ENCODE measurements around the gene EVL.
"Not testable (repeated sequence)": the region's sequence is repeated elsewhere in the genome, so short reads cannot be mapped to it uniquely, and the experiment has no call there.

The EVL gene

DNA sequence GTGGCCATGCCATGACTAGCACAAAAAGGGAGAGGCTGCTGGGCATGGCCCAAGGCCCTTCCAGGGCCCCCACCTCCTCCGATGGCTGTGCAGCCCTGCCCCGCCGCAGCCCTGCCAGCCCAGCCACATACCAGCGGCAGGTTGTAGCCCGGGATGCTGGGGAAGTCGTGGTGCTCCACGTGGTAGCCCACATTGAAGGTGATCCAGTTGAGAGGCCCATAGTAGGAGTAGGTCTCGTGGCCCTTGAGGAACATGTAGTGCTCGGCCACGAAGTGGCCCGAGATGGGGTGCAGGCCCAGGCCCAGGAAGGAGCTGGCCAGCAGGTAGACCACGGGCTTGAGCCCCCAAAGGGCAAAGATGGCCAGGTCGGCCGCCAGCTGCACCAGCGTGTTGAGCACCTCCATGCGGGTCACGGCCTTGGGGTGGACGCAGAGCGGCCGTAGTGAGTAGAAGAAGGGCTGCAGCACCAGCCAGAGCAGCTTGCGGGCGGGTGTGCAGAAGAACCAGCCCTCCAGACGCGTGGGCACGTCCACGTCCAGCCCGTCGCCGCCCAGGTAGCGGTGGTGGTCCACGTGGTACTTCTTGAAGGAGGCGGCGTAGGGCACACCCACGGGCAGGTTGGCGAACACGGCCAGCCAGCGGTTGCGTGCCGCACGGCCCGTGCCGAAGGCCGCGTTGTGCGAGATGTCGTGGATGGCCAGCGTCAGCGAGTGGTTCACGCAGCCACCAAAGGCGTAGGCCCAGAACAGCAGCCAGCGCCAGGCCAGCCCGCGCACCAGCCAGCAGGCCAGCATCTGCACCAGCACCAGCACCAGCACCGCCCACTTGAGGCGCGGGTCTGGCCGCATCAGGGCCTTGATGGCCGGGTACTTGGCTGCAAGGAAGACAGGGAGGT lies 83.9 kb downstream of the EVL start:
- no peak for DNase-seq

- DNase-seq, result no peak
Measured at GRCh38 chr14:100149851-100150611, 84.8 kb downstream of the EVL start.

- no peak for DNase-seq
Measured at GRCh38 chr14:100150932-100151587, 85.8 kb downstream of the EVL start.

- no peak for DNase-seq
Measured at GRCh38 chr14:100152091-100152490, 86.9 kb downstream of the EVL start.

GRCh38 chr14:100153560-100153959 lies 88.3 kb downstream of the EVL start:
- DNase-seq, result no peak

- no peak for DNase-seq
Measured at GRCh38 chr14:100155049-100155621, 89.9 kb downstream of the EVL start.

GRCh38 chr14:100155756-100156616 lies 90.8 kb downstream of the EVL start:
- no peak for DNase-seq

- no peak for DNase-seq
Measured at GRCh38 chr14:100156776-100157175, 91.6 kb downstream of the EVL start.

DNA sequence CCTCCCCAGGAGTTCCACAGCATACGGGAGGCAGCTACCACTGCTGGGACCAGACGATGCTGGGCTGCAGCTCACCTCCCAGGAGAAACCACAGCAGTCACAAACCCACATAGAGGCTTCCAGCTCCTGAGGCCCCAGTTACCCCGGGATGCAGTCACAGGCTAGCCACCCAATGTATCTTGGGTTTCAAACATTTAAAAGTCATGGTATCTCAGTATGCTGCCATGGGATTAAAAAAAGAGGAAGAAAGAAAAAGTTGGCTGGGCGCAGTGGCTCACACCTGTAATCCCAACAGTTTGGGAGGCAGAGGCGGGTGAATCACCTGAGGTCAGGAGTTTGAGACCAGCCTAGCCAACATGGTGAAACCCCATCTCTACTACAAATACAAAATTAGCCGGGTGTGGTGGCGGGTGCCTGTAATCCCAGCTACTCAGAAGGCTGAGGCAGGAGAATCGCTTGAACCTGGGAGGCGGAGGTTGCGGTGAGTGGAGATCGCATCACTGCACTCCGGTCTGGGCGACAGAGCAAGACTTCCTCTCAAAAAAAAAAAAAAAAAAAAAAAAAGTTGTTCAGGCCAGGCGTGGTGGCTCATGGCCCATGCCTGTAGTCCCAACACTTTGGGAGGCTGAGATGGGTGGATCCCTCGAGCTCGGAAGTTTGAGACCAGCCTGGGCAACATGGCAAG lies 92.5 kb downstream of the EVL start:
- DNase-seq, result not testable (repeated sequence)

DNA sequence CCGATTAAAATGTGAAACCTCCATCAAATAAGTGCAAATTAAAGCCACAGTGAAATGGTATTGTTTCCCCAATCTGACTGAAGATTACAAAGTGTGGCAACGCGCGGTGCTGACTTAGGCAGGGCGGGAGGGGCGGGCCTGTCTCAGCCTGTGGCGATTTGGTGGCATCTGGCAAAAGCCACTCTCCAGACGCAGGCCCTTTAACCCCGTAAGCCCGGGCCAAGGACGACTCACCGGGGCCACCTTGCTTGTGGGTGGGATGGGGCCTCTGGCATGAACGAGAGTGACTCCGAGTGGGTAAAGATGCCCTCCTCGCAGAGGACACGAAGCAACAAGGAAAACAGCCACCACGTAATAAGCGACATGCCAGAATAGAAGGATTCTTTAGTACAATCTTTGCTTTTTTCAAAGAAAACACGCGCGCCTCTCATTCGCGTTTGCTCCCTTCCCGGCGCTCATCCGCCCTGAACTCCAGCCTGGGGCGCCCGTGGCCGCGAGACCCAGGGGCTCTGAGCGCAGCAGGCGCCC lies 93.4 kb downstream of the EVL start:
- no peak for DNase-seq

GRCh38 chr14:100159094-100159864 lies 94.1 kb downstream of the EVL start, which contains the start of gene DEGS2:
DEGS2 (minus strand) TSS chr14:100159645; CDS start chr14:100159587, 58 bp downstream.
- DNase-seq, result peak in 4 of 5 donors; percentile 42 to 61 (median 47)

- no peak for DNase-seq
Measured at GRCh38 chr14:100159865-100160533, 94.8 kb downstream of the EVL start.

- no peak for DNase-seq
Measured at GRCh38 chr14:100160534-100160916, 95.3 kb downstream of the EVL start.

GRCh38 chr14:100165376-100165775 lies 100.2 kb downstream of the EVL start:
- DNase-seq, result no peak

- no peak for DNase-seq
Measured at GRCh38 chr14:100165831-100166440, 100.7 kb downstream of the EVL start.

GRCh38 chr14:100168506-100168905 lies 103.3 kb downstream of the EVL start:
- DNase-seq, result no peak

GRCh38 chr14:100170880-100171279 lies 105.7 kb downstream of the EVL start:
- DNase-seq, result no peak

- no peak for DNase-seq
Measured at GRCh38 chr14:100172811-100173210, 107.6 kb downstream of the EVL start.

- DNase-seq, result no peak
Measured at GRCh38 chr14:100173353-100173752, 108.1 kb downstream of the EVL start.

Data from T-helper 1 cell (primary cell).